Measurements from ENCODE around the gene KRTAP10-8. TPM values are rescaled to one million over a fixed set of nuclear protein-coding genes. Genes with fewer than 3 reads are reported as not detected.
"Not testable (repeated sequence)": the region's sequence is repeated elsewhere in the genome, so short reads cannot be mapped to it uniquely, and the experiment has no call there.

Gene KRTAP10-8
- total RNA-seq, 1 donor from 2014 or later, result not detected

GRCh38 chr21:44576025-44576420 lies 35.9 kb upstream of the KRTAP10-8 start:
- ATAC-seq (no peak), DNase-seq (ENCODE audit: missing footprints) (no peak)
- intact Hi-C loops (cut with DNase I), result no loop called here

GRCh38 chr21:44578371-44579055 lies 33.4 kb upstream of the KRTAP10-8 start:
- no peak for ATAC-seq

GRCh38 chr21:44579056-44579832 lies 32.6 kb upstream of the KRTAP10-8 start:
- ATAC-seq, result no peak
- DNase-seq (ENCODE audit: missing footprints), result no peak
- intact Hi-C loops (cut with DNase I), result no loop called here

More at GRCh38 chr21:44578371-44579055, 33.4 kb upstream of the KRTAP10-8 start:
- DNase-seq (ENCODE audit: missing footprints), result no peak
- intact Hi-C loops (cut with DNase I), result no loop called here

- intact Hi-C loops (cut with DNase I), result no loop called here
- ATAC-seq, result no peak
- no peak for DNase-seq (ENCODE audit: missing footprints)
Observed at GRCh38 chr21:44579833-44580144, 32.1 kb upstream of the KRTAP10-8 start.

GRCh38 chr21:44580231-44580821 lies 31.6 kb upstream of the KRTAP10-8 start, which contains the start of gene KRTAP10-5:
KRTAP10-5 (minus strand) TSS chr21:44580604; CDS start chr21:44580578, 26 bp downstream.
- DNase-seq (ENCODE audit: missing footprints); intact Hi-C loops (cut with DNase I); ATAC-seq: not testable (repeated sequence)

GRCh38 chr21:44581158-44581557 lies 30.7 kb upstream of the KRTAP10-8 start:
- intact Hi-C loops (cut with DNase I), result no loop called here
- ATAC-seq, result no peak

GRCh38 chr21:44582055-44582454 lies 29.8 kb upstream of the KRTAP10-8 start:
- DNase-seq (ENCODE audit: missing footprints) (no peak), ATAC-seq (no peak)
- intact Hi-C loops (cut with DNase I), result no loop called here

More at GRCh38 chr21:44581158-44581557, 30.7 kb upstream of the KRTAP10-8 start:
- no peak for DNase-seq (ENCODE audit: missing footprints)

- no peak for ATAC-seq
- intact Hi-C loops (cut with DNase I), result no loop called here
- DNase-seq (ENCODE audit: missing footprints), result no peak
Observed at GRCh38 chr21:44583089-44583799, 28.6 kb upstream of the KRTAP10-8 start.

GRCh38 chr21:44583800-44584147 lies 28.1 kb upstream of the KRTAP10-8 start:
- no peak for ATAC-seq
- intact Hi-C loops (cut with DNase I), result no loop called here
- no peak for DNase-seq (ENCODE audit: missing footprints)

- ATAC-seq (no peak), DNase-seq (ENCODE audit: missing footprints) (no peak)
- intact Hi-C loops (cut with DNase I), result no loop called here
Observed at GRCh38 chr21:44585892-44586291, 26.0 kb upstream of the KRTAP10-8 start.

GRCh38 chr21:44589094-44589493 lies 22.8 kb upstream of the KRTAP10-8 start:
- intact Hi-C loops (cut with DNase I), result no loop called here
- DNase-seq (ENCODE audit: missing footprints) (no peak), ATAC-seq (no peak)

GRCh38 chr21:44589586-44590305 lies 22.1 kb upstream of the KRTAP10-8 start:
- DNase-seq (ENCODE audit: missing footprints) (no peak), ATAC-seq (no peak)

GRCh38 chr21:44590311-44590721 lies 21.6 kb upstream of the KRTAP10-8 start:
- no peak for DNase-seq (ENCODE audit: missing footprints)
- intact Hi-C loops (cut with DNase I), result no loop called here
- ATAC-seq, result no peak

More at GRCh38 chr21:44589586-44590305, 22.1 kb upstream of the KRTAP10-8 start:
- intact Hi-C loops (cut with DNase I), result no loop called here

GRCh38 chr21:44590897-44591800 lies 20.7 kb upstream of the KRTAP10-8 start:
- ATAC-seq; intact Hi-C loops (cut with DNase I); DNase-seq (ENCODE audit: missing footprints): not testable (repeated sequence)

GRCh38 chr21:44591801-44592130 lies 20.1 kb upstream of the KRTAP10-8 start:
- intact Hi-C loops (cut with DNase I); ATAC-seq; DNase-seq (ENCODE audit: missing footprints): not testable (repeated sequence)

- DNase-seq (ENCODE audit: missing footprints) (no peak), ATAC-seq (no peak)
- intact Hi-C loops (cut with DNase I), result no loop called here
Observed at GRCh38 chr21:44592446-44593311, 19.2 kb upstream of the KRTAP10-8 start, which contains the start of gene KRTAP10-6. KRTAP10-6 (minus strand) TSS chr21:44592505; CDS start chr21:44592484, 21 bp downstream.
